HCT116 (cell line): ENCODE measurements around the gene AMER1. TPM values are rescaled to one million over a fixed set of nuclear protein-coding genes. Genes with fewer than 3 reads are reported as not detected.

Experiments used
- ATAC-seq: fragments of 200-7000 bp; cut with Tn5 transposase; 2 replicates; pipeline ENCODE4 v1.9.1; 2020; ENCODE audit warnings: mild to moderate bottlenecking, moderate library complexity
- BruUV-seq: library from RNA; stranded (reverse); fragments of 400-500 nt; replicated peaks from 2 replicates; lab custom pipeline; 2021; lab: Mats Ljungman, UMichigan
- CTCF ChIA-PET: fragments of 300-600 bp; sonication (Branson Sonifier 250); formaldehyde crosslinking; loops from one replicate; lab custom pipeline; 2021; ENCODE audit warnings: antibody characterized with exemption; lab: Charles Lee
- POLR2A ChIA-PET: fragments of 300-600, 350-600 bp; sonication (Branson Sonifier 250); formaldehyde crosslinking; loops from one replicate; lab custom pipeline; 2021; ENCODE audit warnings: antibody characterized with exemption; lab: Charles Lee
- RAD21 ChIA-PET, 2 experiments: fragments of 300-600 bp; sonication (Branson Sonifier 250); formaldehyde crosslinking; loops; one replicate each; lab custom pipeline; 2023; ENCODE audit warnings: low total read pairs in 2 of 2; ENCODE audit not compliant: uncharacterized antibody in 2 of 2, unreplicated experiment in 2 of 2, low non-redundant PET in 1 of 2; lab: Charles Lee
- DNase-seq: peaks from one replicate; pipeline ENCODE4 v3.0.0-alpha.2; 2010; ENCODE audit warnings: low read depth, low spot score
- H2AFZ ChIP-seq: fragments of 200-600 bp; shearing (Covaris generic), sonication (generic); 2 replicates; pipeline ENCODE4 v1.6.1; 2017; ENCODE audit warnings: low read depth, mixed run types, mixed read lengths, antibody characterized with exemption, low read length; ENCODE audit not compliant: poor library complexity, severe bottlenecking
- H3K27ac ChIP-seq: 2 replicates; pipeline ENCODE4 v1.5.1; 2012; ENCODE audit warnings: low read depth, low read length
- H3K27me3 ChIP-seq: fragments of 200-600 bp; sonication (generic); 2 replicates; pipeline ENCODE4 v1.6.1; 2016; ENCODE audit warnings: mixed run types, low read length, mixed read lengths; ENCODE audit not compliant: insufficient read depth
- H3K36me3 ChIP-seq, 2 experiments: fragments of 200-500 bp in 1 of 2; fragments of 200-600 bp in 1 of 2; sonication (Bioruptor generic) in 1 of 2; sonication (generic) in 1 of 2; 2 replicates each; pipeline versions ENCODE4 v1.5.1 to v1.6.1; 2014 to 2016; ENCODE audit warnings: low read length in 2 of 2, inconsistent platforms in 1 of 2, mixed read lengths in 1 of 2, mixed run types in 1 of 2; ENCODE audit not compliant: insufficient read depth in 2 of 2, control insufficient read depth in 1 of 2
- H3K4me1 ChIP-seq, 2 experiments: fragments of 200-600 bp in 1 of 2; sonication (generic) in 1 of 2; 2 replicates each; pipeline versions ENCODE4 v1.5.1 to v1.6.1; 2012 to 2017; ENCODE audit warnings: low read length in 2 of 2, inconsistent platforms in 1 of 2, mild to moderate bottlenecking in 1 of 2, mixed read lengths in 1 of 2, mixed run types in 1 of 2, moderate library complexity in 1 of 2; ENCODE audit not compliant: insufficient read depth in 2 of 2, control insufficient read depth in 1 of 2
- H3K4me2 ChIP-seq: fragments of 200-600 bp; sonication (generic); 2 replicates; pipeline ENCODE4 v1.6.1; 2017; ENCODE audit warnings: mixed run types, low read length, mixed read lengths
- H3K4me3 ChIP-seq, 2 experiments: fragments of 200-600 bp in 1 of 2; sonication (generic) in 1 of 2; replicated peaks in 1 of 2; 2 replicates each; pipeline ENCODE4 v1.5.1; 2011 to 2016; ENCODE audit warnings: low read length in 2 of 2, control low read depth in 1 of 2, low read depth in 1 of 2, mild to moderate bottlenecking in 1 of 2, mixed read lengths in 1 of 2, mixed run types in 1 of 2
- H3K79me2 ChIP-seq: fragments of 200-600 bp; sonication (generic); 2 replicates; pipeline ENCODE4 v1.6.1; 2017; ENCODE audit warnings: mild to moderate bottlenecking, mixed run types, low read length, moderate library complexity, mixed read lengths; ENCODE audit not compliant: insufficient read depth
- H3K9ac ChIP-seq: fragments of 200-600 bp; sonication (generic); 2 replicates; pipeline ENCODE4 v1.6.1; 2016; ENCODE audit warnings: low read length, mixed read lengths
- H3K9me2 ChIP-seq: fragments of 200-600 bp; sonication (generic), shearing (Covaris generic); 2 replicates; pipeline ENCODE4 v1.6.1; 2017; ENCODE audit warnings: mixed run types, mild to moderate bottlenecking, moderate library complexity; ENCODE audit not compliant: insufficient read depth
- H3K9me3 ChIP-seq, 2 experiments: fragments of 200-500 bp in 1 of 2; fragments of 200-600 bp in 1 of 2; sonication (Bioruptor generic) in 1 of 2; sonication (generic) in 1 of 2; 2 replicates each; pipeline ENCODE4 v1.6.1; 2014 to 2017; ENCODE audit warnings: low read length in 2 of 2, mixed read lengths in 2 of 2, inconsistent platforms in 1 of 2, low read depth in 1 of 2, mild to moderate bottlenecking in 1 of 2, mixed run types in 1 of 2, moderate library complexity in 1 of 2; ENCODE audit not compliant: control insufficient read depth in 1 of 2, insufficient read depth in 1 of 2
- H4K20me1 ChIP-seq: fragments of 200-600 bp; sonication (generic), shearing (Covaris generic); 2 replicates; pipeline ENCODE4 v1.6.1; 2017; ENCODE audit warnings: mixed run types, mild to moderate bottlenecking, moderate library complexity; ENCODE audit not compliant: insufficient read depth
- CEBPB ChIP-seq: IDR thresholded peaks from 2 replicates; pipeline ENCODE4 v1.6.1; 2012; ENCODE audit warnings: low read depth
- ELF1 ChIP-seq: IDR thresholded peaks from 2 replicates; pipeline ENCODE4 v1.6.1; 2012; ENCODE audit warnings: low read depth, borderline replicate concordance
- EZH2 ChIP-seq: fragments of 200-600 bp; sonication (generic); IDR thresholded peaks from 2 replicates; pipeline ENCODE4 v1.6.1; 2017; ENCODE audit warnings: antibody characterized with exemption, mixed run types
- JUND ChIP-seq: IDR thresholded peaks from 2 replicates; pipeline ENCODE4 v1.6.1; 2012
- POLR2A ChIP-seq: IDR thresholded peaks from 2 replicates; pipeline ENCODE4 v1.7.0; 2011; ENCODE audit warnings: borderline replicate concordance; ENCODE audit not compliant: insufficient read depth, insufficient read length; ENCODE audit errors: extremely low read depth
- RAD21 ChIP-seq: IDR thresholded peaks from 2 replicates; pipeline ENCODE4 v1.6.1; 2012; ENCODE audit warnings: low read depth, mild to moderate bottlenecking
- SIN3A ChIP-seq: IDR thresholded peaks from 2 replicates; pipeline ENCODE4 v1.6.1; 2012; ENCODE audit warnings: low read depth
- SP1 ChIP-seq: IDR thresholded peaks from 2 replicates; pipeline ENCODE4 v1.6.1; 2012; ENCODE audit warnings: low read depth
- TCF7L2 ChIP-seq: IDR thresholded peaks from 2 replicates; pipeline ENCODE4 v1.7.0; 2011; ENCODE audit warnings: borderline replicate concordance, inconsistent platforms; ENCODE audit not compliant: insufficient read depth, insufficient read length; ENCODE audit errors: extremely low read depth
- YY1 ChIP-seq: IDR thresholded peaks from 2 replicates; pipeline ENCODE4 v1.6.1; 2011; ENCODE audit warnings: low read length, low read depth, moderate library complexity, mild to moderate bottlenecking; ENCODE audit not compliant: insufficient replicate concordance; ENCODE audit errors: extremely low read depth
- ZFX ChIP-seq: fragments of 450-650 bp; IDR thresholded peaks from 2 replicates; pipeline ENCODE4 v1.6.1; 2017
- intact Hi-C: fragments of 100-400 bp; cut with micrococcal nuclease; formaldehyde crosslinking; loops from 2 replicates; pipeline ENCODE4 v1.10.0; 2022
- total RNA-seq: library from RNA; stranded (reverse); gene quantifications from one replicate; pipeline ENCODE4 v1.2.1, GENCODE V29; 2021; ENCODE audit not compliant: unreplicated experiment
- TF ChIP-seq, protein P1 (sequence below): IDR thresholded peaks from 2 replicates; pipeline ENCODE4 v1.6.1; 2011; ENCODE audit warnings: mild to moderate bottlenecking, low read length, moderate library complexity; ENCODE audit not compliant: insufficient replicate concordance; ENCODE audit errors: extremely low read depth
- TF ChIP-seq, protein P2 (sequence below): IDR thresholded peaks from 2 replicates; pipeline ENCODE4 v1.6.1; 2012
- TF ChIP-seq, protein P3 (sequence below): IDR thresholded peaks from 2 replicates; pipeline ENCODE4 v1.6.1; 2012
- TF ChIP-seq, protein P4 (sequence below), 3 experiments: fragments of 200-600 bp in 1 of 3; sonication (generic) in 1 of 3; IDR thresholded peaks in 2 of 3; conservative IDR thresholded peaks in 1 of 3; 2 replicates each; pipeline ENCODE4 v1.5.1; 2012 to 2017; ENCODE audit warnings: low read depth in 2 of 3, low read length in 2 of 3, antibody characterized with exemption in 1 of 3, borderline replicate concordance in 1 of 3, control low read depth in 1 of 3, mild to moderate bottlenecking in 1 of 3, mixed read lengths in 1 of 3, mixed run types in 1 of 3, moderate library complexity in 1 of 3; ENCODE audit not compliant: insufficient read depth in 1 of 3

The AMER1 gene
- total RNA-seq, 1 experiment from 2014 or later = 2.8 TPM

DNA sequence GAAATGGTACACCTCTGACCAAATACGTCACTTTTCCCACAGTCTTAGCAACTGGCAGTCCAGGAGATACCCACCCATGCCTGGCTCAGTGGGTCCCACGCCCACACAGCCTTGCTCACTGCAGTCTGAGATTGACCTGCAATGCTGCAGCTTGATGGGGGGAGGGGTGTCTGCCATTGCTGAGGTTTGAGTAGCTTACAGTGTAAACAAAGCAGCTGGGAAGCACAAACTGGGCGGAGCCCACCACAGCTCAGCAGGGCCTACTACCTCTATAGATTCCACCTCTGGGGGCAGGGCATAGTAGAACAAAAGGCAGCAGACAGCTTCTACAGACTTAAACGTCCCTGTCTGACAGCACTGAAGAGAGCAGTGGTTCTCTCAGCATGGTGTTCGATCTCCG, 52.7 kb downstream of the AMER1 start:
- RAD21 ChIA-PET = no interaction called here
- ATAC-seq = no peak
- POLR2A ChIA-PET = no interaction called here

DNA sequence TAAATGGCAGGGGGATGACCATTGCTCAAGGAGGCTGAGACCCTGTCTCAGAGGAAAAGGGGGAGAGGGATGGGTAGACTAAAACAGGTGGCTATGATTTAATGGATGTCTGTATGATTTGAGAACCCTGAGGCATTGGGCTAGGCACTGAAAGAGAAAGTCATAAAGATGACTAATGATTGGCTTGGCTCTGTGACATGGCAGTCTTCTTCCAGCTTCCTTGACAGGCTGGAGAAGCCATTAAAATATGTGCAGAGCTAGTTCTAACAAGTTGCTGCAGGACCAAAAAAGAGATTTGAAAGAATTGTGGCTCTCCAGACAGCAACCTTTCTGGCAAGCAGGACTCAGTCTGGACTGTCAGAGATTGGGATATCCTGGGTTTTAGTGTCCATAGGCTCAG, 53.6 kb downstream of the AMER1 start:
- Histone ChIP-seq H3K4me2 (no peak overlapping the region), H3K27me3 (no peaks in the 10 kb centered on the region), H4K20me1 (no peaks in the 10 kb centered on the region), H3K79me2 (no peaks in the 10 kb centered on the region), H3K9me3 (no peaks in the 10 kb centered on the region), H3K27ac (no peak overlapping the region), H3K4me1 (no peaks in the 10 kb centered on the region), H3K4me3 (no peak overlapping the region), H3K9me2 (no peaks in the 10 kb centered on the region), H3K36me3 (no peaks in the 10 kb centered on the region), H2AFZ (no peak overlapping the region), H3K9ac (no peak overlapping the region)
- ChIA-PET RAD21 (no interaction called here), CTCF (no interaction called here), POLR2A (no interaction called here)
- DNase-seq = no peak
- no peak for ATAC-seq
- intact Hi-C loops = no loop called here
- no TSS peak for BruUV-seq
- TF ChIP-seq, protein P1, sequence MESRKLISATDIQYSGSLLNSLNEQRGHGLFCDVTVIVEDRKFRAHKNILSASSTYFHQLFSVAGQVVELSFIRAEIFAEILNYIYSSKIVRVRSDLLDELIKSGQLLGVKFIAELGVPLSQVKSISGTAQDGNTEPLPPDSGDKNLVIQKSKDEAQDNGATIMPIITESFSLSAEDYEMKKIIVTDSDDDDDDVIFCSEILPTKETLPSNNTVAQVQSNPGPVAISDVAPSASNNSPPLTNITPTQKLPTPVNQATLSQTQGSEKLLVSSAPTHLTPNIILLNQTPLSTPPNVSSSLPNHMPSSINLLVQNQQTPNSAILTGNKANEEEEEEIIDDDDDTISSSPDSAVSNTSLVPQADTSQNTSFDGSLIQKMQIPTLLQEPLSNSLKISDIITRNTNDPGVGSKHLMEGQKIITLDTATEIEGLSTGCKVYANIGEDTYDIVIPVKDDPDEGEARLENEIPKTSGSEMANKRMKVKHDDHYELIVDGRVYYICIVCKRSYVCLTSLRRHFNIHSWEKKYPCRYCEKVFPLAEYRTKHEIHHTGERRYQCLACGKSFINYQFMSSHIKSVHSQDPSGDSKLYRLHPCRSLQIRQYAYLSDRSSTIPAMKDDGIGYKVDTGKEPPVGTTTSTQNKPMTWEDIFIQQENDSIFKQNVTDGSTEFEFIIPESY = no peak
- TF ChIP-seq SIN3A (no peak), RAD21 (no peak), JUND (no peak), ELF1 (no peak), EZH2 (no peak), TCF7L2 (no peak), ZFX (no peak), POLR2A (no peak), CEBPB (no peak)
- TF ChIP-seq, protein P2, sequence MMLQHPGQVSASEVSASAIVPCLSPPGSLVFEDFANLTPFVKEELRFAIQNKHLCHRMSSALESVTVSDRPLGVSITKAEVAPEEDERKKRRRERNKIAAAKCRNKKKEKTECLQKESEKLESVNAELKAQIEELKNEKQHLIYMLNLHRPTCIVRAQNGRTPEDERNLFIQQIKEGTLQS = no peak
- TF ChIP-seq, protein P3, sequence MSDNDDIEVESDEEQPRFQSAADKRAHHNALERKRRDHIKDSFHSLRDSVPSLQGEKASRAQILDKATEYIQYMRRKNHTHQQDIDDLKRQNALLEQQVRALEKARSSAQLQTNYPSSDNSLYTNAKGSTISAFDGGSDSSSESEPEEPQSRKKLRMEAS = no peak

More for the DNA sequence above, 52.7 kb downstream of the AMER1 start:
- Histone ChIP-seq H3K9ac (no peak overlapping the region), H4K20me1 (no peaks in the 10 kb centered on the region), H3K4me1 (no peaks in the 10 kb centered on the region), H3K36me3 (no peaks in the 10 kb centered on the region), H3K79me2 (no peaks in the 10 kb centered on the region), H3K9me2 (no peaks in the 10 kb centered on the region), H2AFZ (no peak overlapping the region), H3K9me3 (no peaks in the 10 kb centered on the region)
- intact Hi-C loops = no loop called here
- no peak for DNase-seq
- CTCF ChIA-PET = no interaction called here
- TF ChIP-seq YY1 = no peak
- TF ChIP-seq CEBPB = no peak
- no peak for TF ChIP-seq SP1
- TF ChIP-seq, protein P2 = no peak
- TF ChIP-seq, protein P4, sequence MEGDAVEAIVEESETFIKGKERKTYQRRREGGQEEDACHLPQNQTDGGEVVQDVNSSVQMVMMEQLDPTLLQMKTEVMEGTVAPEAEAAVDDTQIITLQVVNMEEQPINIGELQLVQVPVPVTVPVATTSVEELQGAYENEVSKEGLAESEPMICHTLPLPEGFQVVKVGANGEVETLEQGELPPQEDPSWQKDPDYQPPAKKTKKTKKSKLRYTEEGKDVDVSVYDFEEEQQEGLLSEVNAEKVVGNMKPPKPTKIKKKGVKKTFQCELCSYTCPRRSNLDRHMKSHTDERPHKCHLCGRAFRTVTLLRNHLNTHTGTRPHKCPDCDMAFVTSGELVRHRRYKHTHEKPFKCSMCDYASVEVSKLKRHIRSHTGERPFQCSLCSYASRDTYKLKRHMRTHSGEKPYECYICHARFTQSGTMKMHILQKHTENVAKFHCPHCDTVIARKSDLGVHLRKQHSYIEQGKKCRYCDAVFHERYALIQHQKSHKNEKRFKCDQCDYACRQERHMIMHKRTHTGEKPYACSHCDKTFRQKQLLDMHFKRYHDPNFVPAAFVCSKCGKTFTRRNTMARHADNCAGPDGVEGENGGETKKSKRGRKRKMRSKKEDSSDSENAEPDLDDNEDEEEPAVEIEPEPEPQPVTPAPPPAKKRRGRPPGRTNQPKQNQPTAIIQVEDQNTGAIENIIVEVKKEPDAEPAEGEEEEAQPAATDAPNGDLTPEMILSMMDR (IDR thresholded peaks at IDR 0.05 in 2 of 3, conservative IDR thresholded peaks at IDR 0.05 in 1 of 3; ENCODE audit: borderline replicate concordance in 1 of 3, insufficient read depth in 1 of 3, low read depth in 2 of 3, low read length in 2 of 3) = no peak
- no peak for TF ChIP-seq POLR2A
- TF ChIP-seq EZH2 = no peak
- TF ChIP-seq, all 23 proteins: peak for 0
- Histone ChIP-seq H3K27me3 (no peaks in the 10 kb centered on the region), H3K4me3 (no peak overlapping the region), H3K4me2 (no peak overlapping the region), H3K27ac (no peak overlapping the region)
- BruUV-seq = no TSS peak
